Measurements from ENCODE around the gene NBAS. TPM values are rescaled to one million over a fixed set of nuclear protein-coding genes. Genes with fewer than 3 reads are reported as not detected.
"Not testable (repeated sequence)": the region's sequence is repeated elsewhere in the genome, so short reads cannot be mapped to it uniquely, and the experiment has no call there.

The NBAS gene
- total RNA-seq, 1 experiment from 2014 or later: 33.4 TPM

DNA sequence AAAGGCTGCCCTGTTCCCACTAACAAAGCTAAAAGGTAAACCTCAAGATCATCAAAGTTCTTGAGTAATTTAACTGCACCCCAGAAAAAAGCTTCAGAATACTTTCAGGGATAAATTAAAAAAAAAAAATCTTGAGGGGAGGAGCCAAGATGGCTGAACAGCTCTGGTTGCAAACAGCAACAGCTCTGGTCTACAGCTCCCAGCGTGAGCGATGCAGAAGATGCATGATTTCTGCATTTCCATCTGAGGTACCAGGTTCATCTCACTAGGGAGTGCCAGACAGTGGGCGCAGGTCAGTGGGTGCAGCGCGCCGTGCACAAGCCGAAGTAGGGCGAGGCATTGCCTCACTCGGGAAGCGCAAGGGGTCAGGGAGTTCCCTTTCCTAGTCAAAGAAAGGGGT lies 121.8 kb downstream of the NBAS start:
- not testable (repeated sequence) for H3K4me3 ChIP-seq; H3K27me3 ChIP-seq (replicated peaks); H3K27ac ChIP-seq; H3K4me1 ChIP-seq (replicated peaks); H3K36me3 ChIP-seq; DNase-seq (ENCODE audit: low read depth in 1 of 2, low spot score in 2 of 2); H3K9me3 ChIP-seq (replicated peaks)

DNA sequence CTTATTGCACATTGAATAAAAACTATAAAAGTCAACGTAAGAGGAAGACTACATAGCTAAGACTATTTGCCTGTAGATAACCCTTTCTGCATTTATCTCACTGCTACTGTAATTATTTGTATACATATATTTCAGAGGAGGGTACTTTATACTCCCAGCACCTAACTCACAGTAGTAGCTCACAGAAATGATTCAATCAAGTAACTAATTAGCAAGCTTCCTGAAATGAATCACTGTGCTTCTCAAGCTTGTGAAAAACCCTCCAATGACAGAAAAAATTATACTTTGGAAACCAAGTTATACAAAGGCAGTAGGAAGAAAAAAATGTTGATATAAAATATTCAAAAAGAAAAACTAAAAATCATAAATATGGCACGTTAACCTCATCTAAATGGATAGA lies 124.9 kb downstream of the NBAS start:
- no peak overlapping the region for H3K4me3 ChIP-seq
- DNase-seq (ENCODE audit: low read depth in 1 of 2, low spot score in 2 of 2): no peak
- no peaks in the 10 kb centered on the region for H3K27me3 ChIP-seq (replicated peaks)
- no peaks in the 10 kb centered on the region for H3K4me1 ChIP-seq (replicated peaks)
- no peak overlapping the region for H3K27ac ChIP-seq
- no peaks in the 10 kb centered on the region for H3K9me3 ChIP-seq (replicated peaks)
- H3K36me3 ChIP-seq: no peaks in the 10 kb centered on the region; the same call in 1 of the 2 replicates

DNA sequence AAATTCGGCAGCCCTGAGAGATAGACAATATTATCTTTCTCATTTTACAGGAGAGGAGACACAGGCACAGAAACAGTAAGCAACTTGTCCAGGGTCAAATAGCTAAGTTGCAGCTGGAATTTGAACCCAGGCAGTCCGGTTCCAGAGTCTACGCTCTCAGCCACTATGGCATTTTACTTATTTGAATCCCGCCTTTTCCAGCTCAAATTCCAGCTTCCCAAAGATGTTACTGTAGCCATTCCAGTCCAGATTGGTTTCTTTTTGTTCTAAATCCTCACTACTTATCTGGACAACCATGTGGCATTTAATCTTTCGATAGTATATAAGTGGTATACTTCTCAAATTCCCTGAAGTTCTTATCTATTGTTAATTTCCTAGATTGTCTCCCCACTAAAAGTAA lies 125.7 kb downstream of the NBAS start:
- Histone ChIP-seq H3K27ac (no peak overlapping the region), H3K4me3 (no peak overlapping the region), H3K4me1 (replicated peaks) (no peaks in the 10 kb centered on the region), H3K36me3 (no peaks in the 10 kb centered on the region; the same call in 1 of the 2 replicates), H3K9me3 (replicated peaks) (no peaks in the 10 kb centered on the region), H3K27me3 (replicated peaks) (no peaks in the 10 kb centered on the region)
- DNase-seq (ENCODE audit: low read depth in 1 of 2, low spot score in 2 of 2): no peak

DNA sequence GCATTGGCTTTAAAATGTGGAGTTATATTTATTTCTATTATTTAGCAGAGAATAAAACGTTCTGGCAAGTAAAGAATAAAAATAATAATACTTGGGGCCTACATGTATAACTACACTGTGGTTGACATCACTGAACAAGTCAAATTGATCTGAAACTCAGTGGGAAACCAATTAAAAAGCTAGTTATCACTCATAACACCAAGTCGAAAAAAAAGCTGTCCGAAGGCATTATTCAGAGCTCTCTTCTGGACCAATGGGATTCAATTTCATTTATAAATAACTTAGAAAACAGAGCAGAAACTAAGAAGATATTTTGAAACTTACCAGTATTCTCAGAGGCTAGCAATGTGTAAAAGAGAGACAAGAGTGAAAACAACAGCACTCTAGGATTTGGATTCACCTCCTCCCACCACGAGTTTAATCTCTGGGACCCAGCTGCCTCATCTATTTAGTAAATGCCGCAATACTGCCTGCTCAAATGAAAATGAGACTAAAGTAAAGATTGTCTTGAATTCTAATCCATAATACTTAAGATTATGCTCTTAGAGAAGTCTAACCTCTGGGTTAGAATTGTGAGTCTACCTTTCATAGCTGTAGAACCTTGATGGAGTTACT lies 128.4 kb downstream of the NBAS start:
- H3K4me3 ChIP-seq: no peak overlapping the region
- H3K36me3 ChIP-seq: no peaks in the 10 kb centered on the region; the same call in 1 of the 2 replicates
- no peaks in the 10 kb centered on the region for H3K27me3 ChIP-seq (replicated peaks)
- no peak overlapping the region for H3K27ac ChIP-seq
- H3K9me3 ChIP-seq (replicated peaks): no peaks in the 10 kb centered on the region
- no peak for DNase-seq (ENCODE audit: low read depth in 1 of 2, low spot score in 2 of 2)
- H3K4me1 ChIP-seq (replicated peaks): no peaks in the 10 kb centered on the region

- H3K9me3 ChIP-seq (replicated peaks): no peaks in the 10 kb centered on the region
- no peaks in the 10 kb centered on the region for H3K27me3 ChIP-seq (replicated peaks)
- no peak overlapping the region for H3K4me3 ChIP-seq
- H3K27ac ChIP-seq: no peak overlapping the region
- DNase-seq (ENCODE audit: low read depth in 1 of 2, low spot score in 2 of 2): no peak
- H3K36me3 ChIP-seq: no peaks in the 10 kb centered on the region; the same call in 1 of the 2 replicates
- no peaks in the 10 kb centered on the region for H3K4me1 ChIP-seq (replicated peaks)
These were observed 132.1 kb downstream of the NBAS start for GRCh38 chr2:15429032-15429431.

- DNase-seq (ENCODE audit: low read depth in 1 of 2, low spot score in 2 of 2): no peak
- Histone ChIP-seq H3K27me3 (replicated peaks) (no peaks in the 10 kb centered on the region), H3K4me1 (replicated peaks) (no peaks in the 10 kb centered on the region), H3K9me3 (replicated peaks) (no peaks in the 10 kb centered on the region), H3K36me3 (no peaks in the 10 kb centered on the region; the same call in 1 of the 2 replicates), H3K27ac (no peak overlapping the region), H3K4me3 (no peak overlapping the region)
These were observed 133.1 kb downstream of the NBAS start for GRCh38 chr2:15427987-15428386.

DNA sequence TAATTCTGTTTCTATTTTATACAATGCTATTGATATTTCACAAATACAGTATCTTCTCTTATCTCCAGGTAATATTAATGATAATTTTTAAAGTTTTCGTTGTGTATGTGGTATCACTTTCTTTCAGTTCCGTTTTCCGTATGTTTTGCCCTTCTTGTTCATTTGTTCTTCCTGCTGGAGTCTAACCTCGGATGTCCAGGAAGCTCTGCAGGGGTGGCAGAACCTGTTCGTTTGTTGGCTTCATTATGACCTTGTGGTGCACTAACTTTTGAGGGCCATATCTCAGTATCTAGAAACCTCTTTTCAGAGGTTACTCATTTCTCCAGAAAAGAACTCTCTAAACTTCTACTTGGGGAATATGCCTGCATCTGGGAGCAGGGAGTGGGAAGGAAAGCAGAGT lies 134.5 kb downstream of the NBAS start:
- Histone ChIP-seq H3K4me3 (no peak overlapping the region), H3K9me3 (replicated peaks) (no peaks in the 10 kb centered on the region), H3K36me3 (no peaks in the 10 kb centered on the region; the same call in 1 of the 2 replicates), H3K27me3 (replicated peaks) (no peaks in the 10 kb centered on the region), H3K4me1 (replicated peaks) (no peaks in the 10 kb centered on the region), H3K27ac (no peak overlapping the region)
- no peak for DNase-seq (ENCODE audit: low read depth in 1 of 2, low spot score in 2 of 2)

DNA sequence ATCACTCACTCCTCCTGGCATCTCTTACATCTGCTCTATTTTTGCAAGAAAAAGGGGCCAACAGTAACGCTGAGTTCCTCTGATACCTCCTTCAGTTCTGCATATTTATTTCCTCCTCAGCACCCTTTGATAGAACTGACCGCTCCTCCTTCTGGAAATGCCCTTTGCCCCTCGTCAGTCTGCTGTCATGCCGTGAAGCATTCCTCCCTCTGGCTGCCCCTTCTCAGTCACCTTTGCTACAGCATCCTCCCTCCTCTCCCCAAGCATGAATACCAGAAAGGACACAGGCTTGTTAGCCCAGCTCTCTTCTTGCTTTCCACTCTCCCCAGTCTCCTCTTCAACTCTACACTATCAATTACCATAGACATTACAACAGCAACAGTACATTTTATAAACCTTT lies 135.4 kb downstream of the NBAS start:
- DNase-seq (ENCODE audit: low read depth in 1 of 2, low spot score in 2 of 2): no peak
- H3K27me3 ChIP-seq (replicated peaks): no peaks in the 10 kb centered on the region
- no peak overlapping the region for H3K27ac ChIP-seq
- no peak overlapping the region for H3K4me3 ChIP-seq
- no peaks in the 10 kb centered on the region for H3K4me1 ChIP-seq (replicated peaks)
- H3K9me3 ChIP-seq (replicated peaks): no peaks in the 10 kb centered on the region
- no peaks in the 10 kb centered on the region; the same call in 1 of the 2 replicates for H3K36me3 ChIP-seq

- DNase-seq (ENCODE audit: low read depth in 1 of 2, low spot score in 2 of 2): no peak
- H3K9me3 ChIP-seq (replicated peaks): no peaks in the 10 kb centered on the region
- peaks cover 6% of the 10 kb centered on the region; the same call in 1 of the 2 replicates for H3K36me3 ChIP-seq
- no peak overlapping the region for H3K4me3 ChIP-seq
- H3K27ac ChIP-seq: no peak overlapping the region
- no peaks in the 10 kb centered on the region for H3K4me1 ChIP-seq (replicated peaks)
- H3K27me3 ChIP-seq (replicated peaks): no peaks in the 10 kb centered on the region
These were observed 139.4 kb downstream of the NBAS start for GRCh38 chr2:15421753-15422152.

GRCh38 chr2:15415748-15416147 lies 145.4 kb downstream of the NBAS start:
- H3K36me3 ChIP-seq: peaks cover 20% of the 10 kb centered on the region
- no peaks in the 10 kb centered on the region for H3K27me3 ChIP-seq (replicated peaks)
- H3K9me3 ChIP-seq (replicated peaks): no peaks in the 10 kb centered on the region
- H3K4me1 ChIP-seq (replicated peaks): no peaks in the 10 kb centered on the region
- DNase-seq (ENCODE audit: low read depth in 1 of 2, low spot score in 2 of 2): no peak
- H3K27ac ChIP-seq: no peak overlapping the region
- no peak overlapping the region for H3K4me3 ChIP-seq

DNA sequence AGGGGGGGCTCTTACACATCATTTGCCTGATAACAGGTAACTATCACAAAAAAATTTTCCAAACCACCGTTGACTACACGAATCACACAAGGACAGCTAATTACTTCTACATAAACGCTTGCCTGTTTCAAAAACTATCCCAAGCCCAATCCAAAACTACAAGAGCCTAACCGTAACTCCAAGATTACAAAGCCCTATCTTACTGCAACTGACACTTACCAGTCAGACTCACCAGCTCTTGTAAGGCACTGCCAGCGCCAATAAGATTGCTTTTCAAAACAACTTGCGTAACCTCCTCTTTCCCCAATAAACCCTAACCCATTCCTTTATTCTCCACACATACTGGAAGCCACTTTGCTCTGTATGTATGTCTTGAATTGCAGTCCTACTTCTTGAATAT lies 148.4 kb downstream of the NBAS start:
- H3K27ac ChIP-seq: no peak overlapping the region
- no peaks in the 10 kb centered on the region for H3K27me3 ChIP-seq (replicated peaks)
- no peak overlapping the region for H3K4me3 ChIP-seq
- H3K4me1 ChIP-seq (replicated peaks): no peaks in the 10 kb centered on the region
- no peaks in the 10 kb centered on the region for H3K9me3 ChIP-seq (replicated peaks)
- DNase-seq (ENCODE audit: low read depth in 1 of 2, low spot score in 2 of 2): no peak
- peaks cover 20% of the 10 kb centered on the region for H3K36me3 ChIP-seq

GRCh38 chr2:15412309-15412708 lies 148.8 kb downstream of the NBAS start:
- Histone ChIP-seq H3K4me1 (replicated peaks) (no peaks in the 10 kb centered on the region), H3K36me3 (peaks cover 18% of the 10 kb centered on the region), H3K27me3 (replicated peaks) (no peaks in the 10 kb centered on the region), H3K9me3 (replicated peaks) (no peaks in the 10 kb centered on the region), H3K4me3 (no peak overlapping the region), H3K27ac (no peak overlapping the region)
- DNase-seq (ENCODE audit: low read depth in 1 of 2, low spot score in 2 of 2): no peak

- DNase-seq (ENCODE audit: low read depth in 1 of 2, low spot score in 2 of 2): no peak
- peaks cover 14% of the 10 kb centered on the region for H3K36me3 ChIP-seq
- H3K9me3 ChIP-seq (replicated peaks): no peaks in the 10 kb centered on the region
- H3K27me3 ChIP-seq (replicated peaks): no peaks in the 10 kb centered on the region
- H3K4me1 ChIP-seq (replicated peaks): no peaks in the 10 kb centered on the region
- no peak overlapping the region for H3K27ac ChIP-seq
- no peak overlapping the region for H3K4me3 ChIP-seq
These were observed 150.2 kb downstream of the NBAS start for GRCh38 chr2:15410884-15411283.

GRCh38 chr2:15408759-15409158 lies 152.4 kb downstream of the NBAS start:
- H3K4me3 ChIP-seq: no peak overlapping the region

GRCh38 chr2:15407666-15408065 lies 153.5 kb downstream of the NBAS start:
- Histone ChIP-seq H3K9me3 (replicated peaks) (no peaks in the 10 kb centered on the region), H3K36me3 (no peaks in the 10 kb centered on the region), H3K27me3 (replicated peaks) (no peaks in the 10 kb centered on the region), H3K4me3 (no peak overlapping the region), H3K27ac (no peak overlapping the region), H3K4me1 (replicated peaks) (no peaks in the 10 kb centered on the region)
- DNase-seq (ENCODE audit: low read depth in 1 of 2, low spot score in 2 of 2): no peak

More at GRCh38 chr2:15408759-15409158, 152.4 kb downstream of the NBAS start:
- no peak for DNase-seq (ENCODE audit: low read depth in 1 of 2, low spot score in 2 of 2)
- no peak overlapping the region for H3K27ac ChIP-seq
- no peaks in the 10 kb centered on the region for H3K9me3 ChIP-seq (replicated peaks)
- no peaks in the 10 kb centered on the region for H3K4me1 ChIP-seq (replicated peaks)
- H3K27me3 ChIP-seq (replicated peaks): no peaks in the 10 kb centered on the region
- peaks cover 7% of the 10 kb centered on the region; the same call in 1 of the 2 replicates for H3K36me3 ChIP-seq
